ENCODE measurements around the gene SLC14A1.

DNA sequence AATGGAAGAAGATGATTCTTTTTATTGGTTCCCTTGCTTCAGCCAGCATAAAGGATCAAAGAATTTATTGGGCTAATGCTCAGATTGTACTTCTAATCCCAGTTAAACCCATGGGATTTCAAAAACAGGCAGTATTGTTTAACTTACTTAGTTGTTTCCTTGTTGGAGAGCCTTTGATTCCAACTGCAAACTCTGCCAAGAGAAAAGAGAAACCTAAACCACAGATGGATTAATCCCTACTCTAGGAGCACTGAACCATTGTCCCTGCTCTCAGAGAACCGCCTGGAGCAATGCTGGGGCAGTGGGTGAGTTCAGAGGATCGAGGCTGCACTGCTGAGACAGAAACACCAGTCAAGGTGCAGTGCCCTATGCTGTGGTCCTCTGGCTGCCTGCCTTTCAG lies 56.6 kb downstream of the SLC14A1 start:
- no peak for TF ChIP-seq OSR1 (CRISPR knock-in tag; IDR thresholded peaks at IDR 0.05)
- TF ChIP-seq ZFP30 (CRISPR knock-in tag; IDR thresholded peaks at IDR 0.05) = no peak
